Thyroid gland (tissue), 4 donors: ENCODE measurements around the gene RAPGEF6. TPM values are rescaled to one million over a fixed set of nuclear protein-coding genes. Genes with fewer than 3 reads are reported as not detected.
A peak's percentile ranks its signal among the peaks of the same experiment; 100 is the strongest.

Experiments used
- DNase-seq, 2 donors: peaks; one replicate each; pipeline ENCODE4 v3.0.0-alpha.2; 2019
- H3K27ac ChIP-seq, 3 donors: fragments of 200-600 bp; sonication (generic); 1 replicate in 2 of 3; 2 replicates in 1 of 3; pipeline ENCODE4 v1.5.1; 2016 to 2019; ENCODE audit warnings: mild to moderate bottlenecking in 1 of 3, moderate library complexity in 1 of 3
- H3K27me3 ChIP-seq: fragments of 200-600 bp; sonication (generic); one replicate; pipeline ENCODE4 v1.5.1; 2019
- H3K36me3 ChIP-seq, 2 donors: fragments of 200-600 bp; sonication (generic); one replicate each; pipeline ENCODE4 v1.5.1; 2016 to 2019
- H3K4me1 ChIP-seq, 2 donors: fragments of 200-600 bp; sonication (generic); one replicate each; pipeline ENCODE4 v1.5.1; 2017 to 2019
- H3K4me3 ChIP-seq, 3 donors: fragments of 200-600 bp; sonication (generic); replicated peaks in 1 of 3; 1 replicate in 2 of 3; 2 replicates in 1 of 3; pipeline ENCODE4 v1.5.1; 2016; ENCODE audit warnings: mild to moderate bottlenecking in 1 of 3
- H3K9me3 ChIP-seq: fragments of 200-600 bp; sonication (generic); one replicate; pipeline ENCODE4 v1.5.1; 2017
- POLR2A ChIP-seq, 2 donors: fragments of 450-650 bp; IDR thresholded peaks; one replicate each; pipeline ENCODE4 v1.6.1; 2017; ENCODE audit warnings: antibody characterized with exemption in 2 of 2, mild to moderate bottlenecking in 2 of 2, moderate library complexity in 1 of 2
- WGBS, 2 donors: methylation state at CpG; one replicate each; pipeline ENCODE4 v1.1.5; 2017; 5-methylcytosine and 5-hydroxymethylcytosine counted together
- intact Hi-C: fragments of 100-400 bp; cut with DNase I; formaldehyde crosslinking; loops from one replicate; pipeline ENCODE4 v1.15.1; 2023
- total RNA-seq, 4 donors: library from RNA; depleted of rRNA; stranded (reverse); fragments of >200 nt; gene quantifications; one replicate each; pipeline ENCODE4 v1.2.3, GENCODE V29; 2016
- TF ChIP-seq, protein P1 (sequence below), 6 experiments: fragments of 200-600 bp in 3 of 6; fragments of 450-650 bp in 3 of 6; sonication (generic) in 3 of 6; IDR thresholded peaks; one replicate each; pipeline ENCODE4 v1.5.1; 2016 to 2019; ENCODE audit warnings: antibody characterized with exemption in 6 of 6, mild to moderate bottlenecking in 2 of 6, inconsistent platforms in 1 of 6, moderate library complexity in 1 of 6

The RAPGEF6 gene
- total RNA-seq, 4 donors from 2014 or later = 20.2 to 36.4 (median 25.2) TPM

- Histone ChIP-seq H3K27me3 (no peaks in the 10 kb centered on the region), H3K27ac (peak overlapping the region; percentile 7 to 90 (median 86)), H3K9me3 (no peaks in the 10 kb centered on the region), H3K36me3 (no peaks in the 10 kb centered on the region), H3K4me3 (no peak overlapping the region), H3K4me1 (peaks cover 52 to 61% of the 10 kb centered on the region in 2 donors)
- intact Hi-C loops = no loop called here
- WGBS, 2 donors = 90 to 92% methylated on average over 4 of the region's 4 CpGs
- no peak for TF ChIP-seq POLR2A (IDR thresholded peaks at IDR 0.05)
- TF ChIP-seq, protein P1, sequence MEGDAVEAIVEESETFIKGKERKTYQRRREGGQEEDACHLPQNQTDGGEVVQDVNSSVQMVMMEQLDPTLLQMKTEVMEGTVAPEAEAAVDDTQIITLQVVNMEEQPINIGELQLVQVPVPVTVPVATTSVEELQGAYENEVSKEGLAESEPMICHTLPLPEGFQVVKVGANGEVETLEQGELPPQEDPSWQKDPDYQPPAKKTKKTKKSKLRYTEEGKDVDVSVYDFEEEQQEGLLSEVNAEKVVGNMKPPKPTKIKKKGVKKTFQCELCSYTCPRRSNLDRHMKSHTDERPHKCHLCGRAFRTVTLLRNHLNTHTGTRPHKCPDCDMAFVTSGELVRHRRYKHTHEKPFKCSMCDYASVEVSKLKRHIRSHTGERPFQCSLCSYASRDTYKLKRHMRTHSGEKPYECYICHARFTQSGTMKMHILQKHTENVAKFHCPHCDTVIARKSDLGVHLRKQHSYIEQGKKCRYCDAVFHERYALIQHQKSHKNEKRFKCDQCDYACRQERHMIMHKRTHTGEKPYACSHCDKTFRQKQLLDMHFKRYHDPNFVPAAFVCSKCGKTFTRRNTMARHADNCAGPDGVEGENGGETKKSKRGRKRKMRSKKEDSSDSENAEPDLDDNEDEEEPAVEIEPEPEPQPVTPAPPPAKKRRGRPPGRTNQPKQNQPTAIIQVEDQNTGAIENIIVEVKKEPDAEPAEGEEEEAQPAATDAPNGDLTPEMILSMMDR (IDR thresholded peaks at IDR 0.05) = no peak
- no peak for DNase-seq
These were observed 245.7 kb downstream of the RAPGEF6 start for GRCh38 chr5:131389096-131389868.

GRCh38 chr5:131387255-131387654 lies 247.8 kb downstream of the RAPGEF6 start:
- Histone ChIP-seq H3K4me3 (no peak overlapping the region), H3K9me3 (no peaks in the 10 kb centered on the region), H3K27ac (peak overlapping the region; percentile 86 to 94 (median 90)), H3K27me3 (no peaks in the 10 kb centered on the region), H3K4me1 (peaks cover 49 to 54% of the 10 kb centered on the region in 2 donors), H3K36me3 (no peaks in the 10 kb centered on the region)
- no peak for DNase-seq
- TF ChIP-seq, protein P1 (IDR thresholded peaks at IDR 0.05) = no peak
- TF ChIP-seq POLR2A (IDR thresholded peaks at IDR 0.05) = no peak
- intact Hi-C loops = no loop called here
- 83 to 90% methylated on average over 6 of the region's 6 CpGs for WGBS, 2 donors

DNA sequence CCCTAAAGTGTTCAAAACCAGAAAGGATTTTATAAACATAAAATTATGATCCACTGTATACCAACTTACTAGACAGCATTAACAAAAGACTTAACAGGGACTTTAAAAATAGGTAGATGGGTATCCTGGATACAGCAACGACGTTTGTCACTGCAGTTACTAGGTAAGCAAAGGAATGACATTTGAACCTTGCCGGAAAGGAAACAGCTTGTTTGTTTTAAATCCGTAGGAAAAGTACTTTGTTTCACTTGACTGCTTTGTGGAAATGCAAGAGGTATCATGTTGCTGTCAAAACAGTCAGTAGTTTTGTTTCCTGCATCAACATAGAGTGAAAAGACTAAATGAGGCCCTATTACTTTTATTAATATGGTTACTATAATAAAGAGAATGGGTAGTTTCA lies 248.2 kb downstream of the RAPGEF6 start:
- whole genome bisulfite sequencing, 2 donors = 15 to 30% methylated on average over 4 of the region's 4 CpGs
- intact Hi-C loops = no loop called here
- H3K36me3 ChIP-seq = no peaks in the 10 kb centered on the region

DNA sequence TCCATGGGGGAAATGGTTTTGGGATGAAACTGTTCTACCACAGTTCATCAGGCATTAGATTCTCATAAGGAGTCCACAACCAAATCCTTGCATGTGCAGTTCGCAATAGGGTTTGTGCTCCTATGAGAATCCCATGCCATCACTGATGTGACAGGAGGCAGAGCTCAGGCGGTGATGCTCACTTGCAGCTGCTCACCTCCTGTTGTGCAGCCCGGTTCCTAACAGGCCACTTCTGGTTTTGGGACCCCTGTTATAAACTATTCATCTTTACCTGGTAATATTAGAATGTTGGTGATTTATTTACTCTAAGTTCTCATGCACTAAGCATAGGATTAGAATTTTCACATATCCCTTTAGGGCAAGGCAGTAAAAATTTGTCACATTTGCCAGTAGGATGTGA lies 248.9 kb downstream of the RAPGEF6 start:
- TF ChIP-seq, protein P1 (IDR thresholded peaks at IDR 0.05) = no peak
- TF ChIP-seq POLR2A (IDR thresholded peaks at IDR 0.05) = no peak
- Histone ChIP-seq H3K9me3 (no peaks in the 10 kb centered on the region), H3K27ac (peak overlapping the region; percentile 86 to 94 (median 90)), H3K36me3 (no peaks in the 10 kb centered on the region), H3K4me3 (no peak overlapping the region), H3K4me1 (peaks cover 58 to 65% of the 10 kb centered on the region in 2 donors), H3K27me3 (no peaks in the 10 kb centered on the region)
- no peak for DNase-seq
- intact Hi-C loops = no loop called here
- WGBS, 2 donors = 90 to 95% methylated on average over 3 of the region's 3 CpGs

More for the DNA sequence above, 248.2 kb downstream of the RAPGEF6 start:
- TF ChIP-seq, protein P1 (IDR thresholded peaks at IDR 0.05) = no peak
- TF ChIP-seq POLR2A (IDR thresholded peaks at IDR 0.05) = no peak
- Histone ChIP-seq H3K4me3 (no peak overlapping the region), H3K27me3 (no peaks in the 10 kb centered on the region), H3K4me1 (peaks cover 51 to 58% of the 10 kb centered on the region in 2 donors), H3K9me3 (no peaks in the 10 kb centered on the region), H3K27ac (peak overlapping the region; percentile 86 to 94 (median 90))
- no peak for DNase-seq

- no peak overlapping the region for H3K4me3 ChIP-seq
- no peaks in the 10 kb centered on the region for H3K36me3 ChIP-seq
- TF ChIP-seq, protein P1 (IDR thresholded peaks at IDR 0.05) = no peak
- TF ChIP-seq POLR2A (IDR thresholded peaks at IDR 0.05) = no peak
- intact Hi-C loops = no loop called here
- no peaks in the 10 kb centered on the region for H3K27me3 ChIP-seq
- DNase-seq = no peak
- WGBS, 2 donors = 77 to 91% methylated on average over 3 of the region's 3 CpGs
- peak overlapping the region; percentile 86 to 94 (median 90) for H3K27ac ChIP-seq
- H3K4me1 ChIP-seq = peaks cover 72 to 79% of the 10 kb centered on the region in 2 donors
- no peaks in the 10 kb centered on the region for H3K9me3 ChIP-seq
These were observed 250.3 kb downstream of the RAPGEF6 start for GRCh38 chr5:131384616-131385214.
